Tibial nerve (tissue), 4 donors: Measurements from ENCODE around the gene FGR.

Experiments
- CTCF ChIP-seq, 5 experiments: fragments of 200-600 bp in 3 of 5; fragments of 450-650 bp in 2 of 5; sonication (generic) in 3 of 5; IDR thresholded peaks; one replicate each; pipeline ENCODE4 v1.5.1; 2016 to 2019; ENCODE audit warnings: antibody characterized with exemption in 5 of 5, mild to moderate bottlenecking in 3 of 5, moderate library complexity in 2 of 5
- EP300 ChIP-seq, 2 donors: sonication (generic); formaldehyde crosslinking; IDR thresholded peaks; one replicate each; pipeline ENCODE4 v1.6.1; 2017; ENCODE audit warnings: antibody characterized with exemption in 2 of 2, mild to moderate bottlenecking in 1 of 2
- POLR2A ChIP-seq, 2 donors: fragments of 450-650 bp; IDR thresholded peaks; one replicate each; pipeline ENCODE4 v1.6.1; 2017; ENCODE audit warnings: antibody characterized with exemption in 2 of 2, mild to moderate bottlenecking in 2 of 2, moderate library complexity in 2 of 2

DNA sequence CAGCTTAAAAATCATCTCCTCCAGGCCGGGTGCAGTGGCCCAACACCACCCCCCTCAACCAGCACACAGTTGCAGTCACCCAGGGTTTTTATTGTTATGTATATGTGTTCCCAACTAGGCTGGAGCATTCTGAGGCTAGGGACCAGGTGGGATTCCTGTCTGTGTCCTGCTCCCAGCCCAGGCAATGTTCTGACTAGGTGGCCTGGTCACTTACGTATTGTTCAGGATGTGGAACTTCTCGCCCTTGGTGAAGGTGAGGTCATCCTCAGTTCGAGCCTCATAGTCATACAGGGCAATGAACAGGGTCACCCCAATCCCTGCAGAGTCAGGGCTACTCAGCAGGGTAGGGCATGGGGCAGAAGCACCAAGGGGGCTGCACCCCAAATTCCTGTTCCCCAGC, 12.2 kb downstream of the FGR start:
- no peak for TF ChIP-seq CTCF (IDR thresholded peaks at IDR 0.05)
- TF ChIP-seq EP300 (IDR thresholded peaks at IDR 0.05) = no peak
- no peak for TF ChIP-seq POLR2A (IDR thresholded peaks at IDR 0.05)
